Neural cell (in vitro differentiated cells): ENCODE measurements around the gene COPS6. TPM values are rescaled to one million over a fixed set of nuclear protein-coding genes. Genes with fewer than 3 reads are reported as not detected.

Experiments used
- H2AFZ ChIP-seq: fragments of 200-600, 300-800 bp; sonication (generic), shearing (Covaris generic); 2 replicates; pipeline ENCODE4 v1.6.0; 2014; ENCODE audit warnings: low read depth, mild to moderate bottlenecking, antibody characterized with exemption, low read length, moderate library complexity
- H3F3A ChIP-seq: fragments of 200-600 bp; shearing (Covaris generic); 2 replicates; pipeline ENCODE4 v1.6.1; 2016; ENCODE audit warnings: mild to moderate bottlenecking, moderate library complexity, mixed read lengths, antibody characterized with exemption, low read length; ENCODE audit not compliant: insufficient read depth, poor library complexity, severe bottlenecking
- H3K27ac ChIP-seq: fragments of 200-600, 300-800 bp; sonication (generic), shearing (Covaris generic); 2 replicates; pipeline ENCODE4 v1.5.1; 2014; ENCODE audit warnings: mild to moderate bottlenecking, low read length, moderate library complexity
- H3K27me3 ChIP-seq: fragments of 300-800, 200-600 bp; sonication (generic), shearing (Covaris generic); 2 replicates; pipeline ENCODE4 v1.6.0; 2014; ENCODE audit warnings: mild to moderate bottlenecking, low read depth, low read length, moderate library complexity; ENCODE audit not compliant: insufficient read depth
- H3K36me3 ChIP-seq: fragments of 300-800, 200-600 bp; sonication (generic), shearing (Covaris generic); 2 replicates; pipeline ENCODE4 v1.5.1; 2014; ENCODE audit warnings: mild to moderate bottlenecking, antibody characterized with exemption, low read length, moderate library complexity; ENCODE audit not compliant: insufficient read depth
- H3K4me2 ChIP-seq: fragments of 300-800, 200-600 bp; sonication (generic), shearing (Covaris generic); 2 replicates; pipeline ENCODE4 v1.6.0; 2014; ENCODE audit warnings: mild to moderate bottlenecking, low read length
- H3K4me3 ChIP-seq: fragments of 300-800, 200-600 bp; sonication (generic), shearing (Covaris generic); 2 replicates; pipeline ENCODE4 v1.5.1; 2014; ENCODE audit warnings: mild to moderate bottlenecking, low read length, moderate library complexity
- H3K79me2 ChIP-seq: fragments of 200-600 bp; shearing (Covaris generic); replicated peaks from 2 replicates; pipeline ENCODE4 v1.6.0; 2014; ENCODE audit warnings: mild to moderate bottlenecking, low read length, moderate library complexity; ENCODE audit not compliant: insufficient read depth
- H3K9ac ChIP-seq: fragments of 300-800, 200-600 bp; sonication (generic), shearing (Covaris generic); 2 replicates; pipeline ENCODE4 v1.6.1; 2016; ENCODE audit warnings: mild to moderate bottlenecking, low read length, mixed read lengths
- H3K9me2 ChIP-seq: fragments of 200-600 bp; shearing (Covaris generic); 2 replicates; pipeline ENCODE4 v1.6.1; 2016; ENCODE audit warnings: mild to moderate bottlenecking, low read length, mixed read lengths; ENCODE audit not compliant: insufficient read depth
- H3K9me3 ChIP-seq: fragments of 200-600, 300-800 bp; sonication (generic), shearing (Covaris generic); 2 replicates; pipeline ENCODE4 v1.6.1; 2016; ENCODE audit warnings: mild to moderate bottlenecking, mixed run types, low read length, moderate library complexity, mixed read lengths
- H4K20me1 ChIP-seq: fragments of 200-600 bp; shearing (Covaris generic); 2 replicates; pipeline ENCODE4 v1.6.1; 2016; ENCODE audit warnings: mild to moderate bottlenecking, mixed run types; ENCODE audit not compliant: insufficient read depth
- EP300 ChIP-seq: fragments of 450-650 bp; conservative IDR thresholded peaks from 2 replicates; pipeline ENCODE4 v1.6.1; 2014; ENCODE audit warnings: antibody characterized with exemption, mild to moderate bottlenecking, moderate library complexity; ENCODE audit not compliant: poor library complexity, severe bottlenecking
- EZH2 ChIP-seq: fragments of 200-600, 300-800 bp; shearing (Covaris generic), sonication (generic); IDR thresholded peaks from 2 replicates; pipeline ENCODE4 v1.6.1; 2014; ENCODE audit warnings: antibody characterized with exemption, low read length, borderline replicate concordance, mild to moderate bottlenecking; ENCODE audit not compliant: insufficient read depth, poor library complexity, severe bottlenecking
- POLR2AphosphoS5 ChIP-seq: IDR thresholded peaks from 2 replicates; pipeline ENCODE4 v1.6.1; 2012
- RAD21 ChIP-seq: fragments of 450-650 bp; conservative IDR thresholded peaks from 2 replicates; pipeline ENCODE4 v1.6.1; 2014; ENCODE audit warnings: antibody characterized with exemption, mild to moderate bottlenecking, moderate library complexity
- SMC3 ChIP-seq: fragments of 450-650 bp; conservative IDR thresholded peaks from 2 replicates; pipeline ENCODE4 v1.6.1; 2014; ENCODE audit warnings: antibody characterized with exemption, mild to moderate bottlenecking, moderate library complexity; ENCODE audit not compliant: poor library complexity
- polyA plus RNA-seq: library from polyadenylated mRNA; depleted of rRNA; stranded (reverse); fragments of >200 nt; gene quantifications from 2 replicates; pipeline ENCODE4 v1.2.3, GENCODE V29; 2014
- TF ChIP-seq, protein P1 (sequence below): IDR thresholded peaks from 2 replicates; pipeline ENCODE4 v1.6.1; 2012; ENCODE audit warnings: borderline replicate concordance
- TF ChIP-seq, protein P2 (sequence below): fragments of 450-650 bp; IDR thresholded peaks from 2 replicates; pipeline ENCODE4 v1.5.1; 2014; ENCODE audit warnings: antibody characterized with exemption, mild to moderate bottlenecking, moderate library complexity; ENCODE audit not compliant: poor library complexity, severe bottlenecking

Gene COPS6
- polyA plus RNA-seq, 1 donor from 2014 or later = 57.1 TPM

DNA sequence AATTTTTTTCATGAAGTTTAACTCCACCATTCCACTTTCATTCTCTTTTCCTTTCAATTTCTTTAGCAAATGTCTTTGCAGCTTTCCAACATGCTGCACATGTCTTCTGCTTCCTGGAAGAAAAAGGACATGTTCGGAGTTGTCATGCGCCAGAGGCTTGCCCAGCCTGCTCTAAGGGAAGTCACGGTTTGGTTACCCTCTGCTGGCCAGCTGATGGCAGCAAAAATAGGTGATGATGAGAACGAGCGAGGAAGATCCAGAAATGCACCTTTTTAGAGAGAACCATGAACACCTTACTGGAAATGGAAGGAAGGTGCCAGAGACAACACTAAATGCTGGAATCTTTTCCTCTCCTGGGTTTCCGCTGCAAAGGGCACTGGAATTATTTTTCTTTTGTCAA lies 44.1 kb upstream of the COPS6 start:
- Histone ChIP-seq H3K4me3 (no peak overlapping the region), H3K9me2 (no peaks in the 10 kb centered on the region), H2AFZ (no peak overlapping the region), H4K20me1 (no peaks in the 10 kb centered on the region), H3K9me3 (no peaks in the 10 kb centered on the region), H3K79me2 (no peaks in the 10 kb centered on the region), H3K4me2 (no peak overlapping the region), H3K9ac (no peak overlapping the region), H3F3A (no peaks in the 10 kb centered on the region), H3K27ac (no peak overlapping the region), H3K36me3 (no peaks in the 10 kb centered on the region), H3K27me3 (no peaks in the 10 kb centered on the region)
- no peak for TF ChIP-seq RAD21
- no peak for TF ChIP-seq EZH2
- TF ChIP-seq SMC3 = no peak
- no peak for TF ChIP-seq POLR2AphosphoS5

DNA sequence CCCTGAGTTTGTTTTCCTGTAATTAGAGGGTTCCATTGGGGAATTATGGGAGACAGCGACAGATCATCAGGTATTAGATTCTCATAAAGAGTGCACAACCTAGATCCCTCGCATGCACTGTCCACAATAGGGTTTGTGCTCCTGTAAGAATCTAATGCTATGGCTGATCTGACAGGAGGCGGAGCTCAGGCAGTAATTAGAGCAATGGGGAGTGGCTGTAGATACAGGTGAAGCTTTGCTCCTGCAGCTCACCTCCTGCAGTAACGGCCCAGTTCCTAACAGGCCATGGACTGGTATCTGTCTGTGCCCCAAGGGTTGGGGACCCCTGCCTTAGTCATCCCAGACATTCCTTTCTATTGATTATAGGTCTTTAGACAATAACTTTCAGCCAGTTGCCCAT lies 40.1 kb upstream of the COPS6 start:
- TF ChIP-seq, protein P1, sequence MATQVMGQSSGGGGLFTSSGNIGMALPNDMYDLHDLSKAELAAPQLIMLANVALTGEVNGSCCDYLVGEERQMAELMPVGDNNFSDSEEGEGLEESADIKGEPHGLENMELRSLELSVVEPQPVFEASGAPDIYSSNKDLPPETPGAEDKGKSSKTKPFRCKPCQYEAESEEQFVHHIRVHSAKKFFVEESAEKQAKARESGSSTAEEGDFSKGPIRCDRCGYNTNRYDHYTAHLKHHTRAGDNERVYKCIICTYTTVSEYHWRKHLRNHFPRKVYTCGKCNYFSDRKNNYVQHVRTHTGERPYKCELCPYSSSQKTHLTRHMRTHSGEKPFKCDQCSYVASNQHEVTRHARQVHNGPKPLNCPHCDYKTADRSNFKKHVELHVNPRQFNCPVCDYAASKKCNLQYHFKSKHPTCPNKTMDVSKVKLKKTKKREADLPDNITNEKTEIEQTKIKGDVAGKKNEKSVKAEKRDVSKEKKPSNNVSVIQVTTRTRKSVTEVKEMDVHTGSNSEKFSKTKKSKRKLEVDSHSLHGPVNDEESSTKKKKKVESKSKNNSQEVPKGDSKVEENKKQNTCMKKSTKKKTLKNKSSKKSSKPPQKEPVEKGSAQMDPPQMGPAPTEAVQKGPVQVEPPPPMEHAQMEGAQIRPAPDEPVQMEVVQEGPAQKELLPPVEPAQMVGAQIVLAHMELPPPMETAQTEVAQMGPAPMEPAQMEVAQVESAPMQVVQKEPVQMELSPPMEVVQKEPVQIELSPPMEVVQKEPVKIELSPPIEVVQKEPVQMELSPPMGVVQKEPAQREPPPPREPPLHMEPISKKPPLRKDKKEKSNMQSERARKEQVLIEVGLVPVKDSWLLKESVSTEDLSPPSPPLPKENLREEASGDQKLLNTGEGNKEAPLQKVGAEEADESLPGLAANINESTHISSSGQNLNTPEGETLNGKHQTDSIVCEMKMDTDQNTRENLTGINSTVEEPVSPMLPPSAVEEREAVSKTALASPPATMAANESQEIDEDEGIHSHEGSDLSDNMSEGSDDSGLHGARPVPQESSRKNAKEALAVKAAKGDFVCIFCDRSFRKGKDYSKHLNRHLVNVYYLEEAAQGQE = no peak
- no peak for TF ChIP-seq RAD21
- no peak for TF ChIP-seq EP300
- no peak for TF ChIP-seq SMC3
- TF ChIP-seq, protein P2, sequence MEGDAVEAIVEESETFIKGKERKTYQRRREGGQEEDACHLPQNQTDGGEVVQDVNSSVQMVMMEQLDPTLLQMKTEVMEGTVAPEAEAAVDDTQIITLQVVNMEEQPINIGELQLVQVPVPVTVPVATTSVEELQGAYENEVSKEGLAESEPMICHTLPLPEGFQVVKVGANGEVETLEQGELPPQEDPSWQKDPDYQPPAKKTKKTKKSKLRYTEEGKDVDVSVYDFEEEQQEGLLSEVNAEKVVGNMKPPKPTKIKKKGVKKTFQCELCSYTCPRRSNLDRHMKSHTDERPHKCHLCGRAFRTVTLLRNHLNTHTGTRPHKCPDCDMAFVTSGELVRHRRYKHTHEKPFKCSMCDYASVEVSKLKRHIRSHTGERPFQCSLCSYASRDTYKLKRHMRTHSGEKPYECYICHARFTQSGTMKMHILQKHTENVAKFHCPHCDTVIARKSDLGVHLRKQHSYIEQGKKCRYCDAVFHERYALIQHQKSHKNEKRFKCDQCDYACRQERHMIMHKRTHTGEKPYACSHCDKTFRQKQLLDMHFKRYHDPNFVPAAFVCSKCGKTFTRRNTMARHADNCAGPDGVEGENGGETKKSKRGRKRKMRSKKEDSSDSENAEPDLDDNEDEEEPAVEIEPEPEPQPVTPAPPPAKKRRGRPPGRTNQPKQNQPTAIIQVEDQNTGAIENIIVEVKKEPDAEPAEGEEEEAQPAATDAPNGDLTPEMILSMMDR = no peak
- H3K27ac ChIP-seq = no peak overlapping the region

More for the DNA sequence above, 40.1 kb upstream of the COPS6 start:
- Histone ChIP-seq H3K9me3 (no peaks in the 10 kb centered on the region), H3K4me2 (no peak overlapping the region), H3K36me3 (no peaks in the 10 kb centered on the region), H3K4me3 (no peak overlapping the region), H3K9ac (no peak overlapping the region), H3K79me2 (peaks cover 13% of the 10 kb centered on the region), H2AFZ (no peak overlapping the region), H3K27me3 (no peaks in the 10 kb centered on the region), H3F3A (no peaks in the 10 kb centered on the region), H3K9me2 (no peaks in the 10 kb centered on the region), H4K20me1 (no peaks in the 10 kb centered on the region)
